Endothelial cell of umbilical vein (primary cell): ENCODE data around the gene KDM4C. TPM values are rescaled to one million over a fixed set of nuclear protein-coding genes. Genes with fewer than 3 reads are reported as not detected.
"Not testable (repeated sequence)": the region's sequence is repeated elsewhere in the genome, so short reads cannot be mapped to it uniquely, and the experiment has no call there.

ENCODE experiments used
- BruUV-seq: library from RNA; stranded (reverse); fragments of 400-500 nt; replicated peaks from 2 replicates; lab custom pipeline; 2021; lab: Mats Ljungman, UMichigan
- CTCF ChIA-PET: fragments of 300-600, 350-600 bp; sonication (Branson Sonifier 250); formaldehyde crosslinking; loops from one replicate; lab custom pipeline; 2021; ENCODE audit warnings: antibody characterized with exemption, inconsistent platforms; lab: Charles Lee
- POLR2A ChIA-PET: fragments of 300-600, 350-600 bp; sonication (Branson Sonifier 250); formaldehyde crosslinking; loops from one replicate; lab custom pipeline; 2021; ENCODE audit warnings: antibody characterized with exemption, inconsistent platforms; lab: Charles Lee
- DNase-seq: peaks from one replicate; pipeline ENCODE4 v3.0.0-alpha.2; 2011; ENCODE audit warnings: low read depth, low spot score
- FAIRE-seq: peaks from 2 replicates; lab custom pipeline; 2011; peaks lifted over from hg19 to GRCh38; lab: Jason Lieb, UNC
- H2AFZ ChIP-seq: 2 replicates; pipeline ENCODE4 v1.6.0; 2012; ENCODE audit warnings: low read depth, low read length, control low read depth, inconsistent platforms
- H3K27ac ChIP-seq: 2 replicates; pipeline ENCODE4 v1.5.1; 2011; ENCODE audit warnings: low read depth, mild to moderate bottlenecking, control low read depth, low read length, moderate library complexity; ENCODE audit not compliant: insufficient read depth
- H3K27me3 ChIP-seq, 2 experiments: 2 replicates each; pipeline versions ENCODE4 v1.6.0 to v1.6.1; 2011; ENCODE audit warnings: low read length in 2 of 2, mixed read lengths in 1 of 2; ENCODE audit not compliant: control insufficient read depth in 2 of 2, insufficient read depth in 2 of 2
- H3K36me3 ChIP-seq, 2 experiments: 2 replicates in 1 of 2; 3 replicates in 1 of 2; pipeline ENCODE4 v1.5.1; 2011; ENCODE audit warnings: low read length in 2 of 2, mild to moderate bottlenecking in 1 of 2, moderate library complexity in 1 of 2; ENCODE audit not compliant: control insufficient read depth in 2 of 2, insufficient read depth in 2 of 2; ENCODE audit errors: extremely low read depth in 1 of 2
- H3K4me1 ChIP-seq: 3 replicates; pipeline ENCODE4 v1.5.1; 2011; ENCODE audit warnings: mild to moderate bottlenecking, low read length; ENCODE audit not compliant: control insufficient read depth, insufficient read depth; ENCODE audit errors: extremely low read depth
- H3K4me2 ChIP-seq: 2 replicates; pipeline ENCODE4 v1.6.1; 2011; ENCODE audit warnings: low read length, control low read depth, mixed read lengths; ENCODE audit not compliant: insufficient read depth
- H3K4me3 ChIP-seq, 3 experiments: fragments of 200-600 bp in 1 of 3; sonication (generic), shearing (Covaris generic) in 1 of 3; replicated peaks in 1 of 3; 2 replicates each; pipeline ENCODE4 v1.5.1; 2011 to 2016; ENCODE audit warnings: control low read depth in 3 of 3, low read length in 3 of 3, mild to moderate bottlenecking in 2 of 3, inconsistent platforms in 1 of 3, low read depth in 1 of 3, moderate library complexity in 1 of 3; ENCODE audit not compliant: insufficient read depth in 1 of 3
- H3K79me2 ChIP-seq: 2 replicates; pipeline ENCODE4 v1.6.0; 2012; ENCODE audit warnings: low read length, inconsistent platforms; ENCODE audit not compliant: control insufficient read depth, insufficient read depth
- H3K9ac ChIP-seq: replicated peaks from 2 replicates; pipeline ENCODE3; 2011; ENCODE audit warnings: low read length, control low read depth; ENCODE audit not compliant: insufficient read depth; ENCODE audit errors: extremely low read depth
- H3K9me1 ChIP-seq: replicated peaks from 3 replicates; pipeline ENCODE4 v1.6.0; 2011; ENCODE audit warnings: mild to moderate bottlenecking, low read length; ENCODE audit not compliant: control insufficient read depth, insufficient read depth; ENCODE audit errors: extremely low read depth
- H3K9me3 ChIP-seq: replicated peaks from 2 replicates; pipeline ENCODE4 v1.5.1; 2012; ENCODE audit warnings: low read length, inconsistent platforms; ENCODE audit not compliant: control insufficient read depth, insufficient read depth
- H4K20me1 ChIP-seq: replicated peaks from 2 replicates; pipeline ENCODE3; 2011; ENCODE audit warnings: mild to moderate bottlenecking, low read length; ENCODE audit not compliant: control insufficient read depth, insufficient read depth; ENCODE audit errors: extremely low read depth
- EZH2 ChIP-seq: IDR thresholded peaks from 2 replicates; pipeline ENCODE4 v1.6.1; 2012; ENCODE audit warnings: borderline replicate concordance, low read depth, mild to moderate bottlenecking, moderate library complexity, low read length, inconsistent platforms; ENCODE audit not compliant: severe bottlenecking
- FOS ChIP-seq: IDR thresholded peaks from 2 replicates; pipeline ENCODE4 v1.6.1; 2011; ENCODE audit warnings: mild to moderate bottlenecking, low read length, moderate library complexity, borderline replicate concordance; ENCODE audit not compliant: insufficient read depth
- GATA2 ChIP-seq: IDR thresholded peaks from 2 replicates; pipeline ENCODE4 v1.7.0; 2011; ENCODE audit warnings: low read depth, mild to moderate bottlenecking, moderate library complexity, mixed read lengths, low read length; ENCODE audit not compliant: insufficient read length, insufficient read depth
- JUN ChIP-seq: IDR thresholded peaks from 2 replicates; pipeline ENCODE4 v1.6.1; 2011; ENCODE audit warnings: borderline replicate concordance, low read depth; ENCODE audit not compliant: insufficient read length, insufficient read depth
- MAX ChIP-seq: IDR thresholded peaks from 2 replicates; pipeline ENCODE4 v1.6.1; 2011; ENCODE audit not compliant: insufficient read depth, insufficient read length
- MYC ChIP-seq: IDR thresholded peaks from one replicate; pipeline ENCODE4 v1.6.1; 2011; ENCODE audit warnings: mild to moderate bottlenecking, low read depth, low read length
- dilution Hi-C: fragments of 300-500 bp; cut with MboI; formaldehyde crosslinking; loops from one replicate; pipeline ENCODE4 v1.15.0; 2019; ENCODE audit warnings: low sequenced_read_pairs; ENCODE audit not compliant: extremely low pct_ligation_motif_present
- intact Hi-C: fragments of 100-400 bp; cut with micrococcal nuclease; formaldehyde crosslinking; loops from one replicate; pipeline ENCODE4 v1.10.0; 2022
- polyA plus RNA-seq, 4 experiments: library from polyadenylated mRNA; depleted of rRNA in 3 of 4; stranded (reverse) in 3 of 4; unstranded in 1 of 4; fragments of >200 nt; gene quantifications; 2 replicates each; pipeline versions ENCODE4 v1.2.1 to v1.2.3, GENCODE V29; 2011 to 2012; ENCODE audit warnings: missing spikeins in 1 of 4
- total RNA-seq: library from RNA; stranded (reverse); gene quantifications from 2 replicates; pipeline ENCODE4 v1.2.3, GENCODE V29; 2021
- TF ChIP-seq, protein P1 (sequence below), 2 donors: IDR thresholded peaks; 1 replicate in 1 of 2; 2 replicates in 1 of 2; pipeline ENCODE4 v1.5.1; 2011; ENCODE audit warnings: low read length in 2 of 2, mild to moderate bottlenecking in 2 of 2, moderate library complexity in 2 of 2, control low read depth in 1 of 2, inconsistent platforms in 1 of 2, low read depth in 1 of 2; ENCODE audit not compliant: insufficient read depth in 1 of 2; ENCODE audit errors: extremely low read depth in 1 of 2

KDM4C gene
- total and polyA plus RNA-seq, 2 donors (not counting 3 experiments of a cell fraction or from before 2014, with no cell fraction given), result 5.4 to 15.0 TPM

GRCh38 chr9:6714176-6714575 is 43.6 kb upstream of the KDM4C start:
- CTCF ChIA-PET, result interaction anchor here (2.4 kb wide), 1 partner anchor 25 kb away, joined by 7 read pairs; no protein-coding TSS in a partner anchor
- H3K9ac ChIP-seq, result no peak overlapping the region
- intact Hi-C loops (no loop called here), dilution Hi-C loops (no loop called here)
- TF ChIP-seq MAX (no peak), EZH2 (no peak), FOS (no peak), GATA2 (no peak), MYC (no peak), JUN (no peak)
- TF ChIP-seq, protein P1, sequence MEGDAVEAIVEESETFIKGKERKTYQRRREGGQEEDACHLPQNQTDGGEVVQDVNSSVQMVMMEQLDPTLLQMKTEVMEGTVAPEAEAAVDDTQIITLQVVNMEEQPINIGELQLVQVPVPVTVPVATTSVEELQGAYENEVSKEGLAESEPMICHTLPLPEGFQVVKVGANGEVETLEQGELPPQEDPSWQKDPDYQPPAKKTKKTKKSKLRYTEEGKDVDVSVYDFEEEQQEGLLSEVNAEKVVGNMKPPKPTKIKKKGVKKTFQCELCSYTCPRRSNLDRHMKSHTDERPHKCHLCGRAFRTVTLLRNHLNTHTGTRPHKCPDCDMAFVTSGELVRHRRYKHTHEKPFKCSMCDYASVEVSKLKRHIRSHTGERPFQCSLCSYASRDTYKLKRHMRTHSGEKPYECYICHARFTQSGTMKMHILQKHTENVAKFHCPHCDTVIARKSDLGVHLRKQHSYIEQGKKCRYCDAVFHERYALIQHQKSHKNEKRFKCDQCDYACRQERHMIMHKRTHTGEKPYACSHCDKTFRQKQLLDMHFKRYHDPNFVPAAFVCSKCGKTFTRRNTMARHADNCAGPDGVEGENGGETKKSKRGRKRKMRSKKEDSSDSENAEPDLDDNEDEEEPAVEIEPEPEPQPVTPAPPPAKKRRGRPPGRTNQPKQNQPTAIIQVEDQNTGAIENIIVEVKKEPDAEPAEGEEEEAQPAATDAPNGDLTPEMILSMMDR (IDR thresholded peaks at IDR 0.05; ENCODE audit: extremely low read depth in 1 of 2, insufficient read depth in 1 of 2, low read depth in 1 of 2, low read length in 2 of 2), result no peak
- no peaks in the 10 kb centered on the region for H3K9me1 ChIP-seq
- H3K4me2 ChIP-seq, result no peak overlapping the region
- no peaks in the 10 kb centered on the region for H3K79me2 ChIP-seq
- no peaks in the 10 kb centered on the region for H3K36me3 ChIP-seq
- H3K27ac ChIP-seq, result no peak overlapping the region
- no peak overlapping the region for H2AFZ ChIP-seq
- POLR2A ChIA-PET, result no interaction called here
- H3K27me3 ChIP-seq, result peaks cover 0 to 3% of the 10 kb centered on the region in 2 experiments
- FAIRE-seq (no peak), DNase-seq (no peak)
- H3K4me3 ChIP-seq, result no peak overlapping the region
- H4K20me1 ChIP-seq, result no peaks in the 10 kb centered on the region
- no TSS peak for BruUV-seq
- H3K9me3 ChIP-seq, result no peaks in the 10 kb centered on the region
- no peaks in the 10 kb centered on the region for H3K4me1 ChIP-seq

DNA sequence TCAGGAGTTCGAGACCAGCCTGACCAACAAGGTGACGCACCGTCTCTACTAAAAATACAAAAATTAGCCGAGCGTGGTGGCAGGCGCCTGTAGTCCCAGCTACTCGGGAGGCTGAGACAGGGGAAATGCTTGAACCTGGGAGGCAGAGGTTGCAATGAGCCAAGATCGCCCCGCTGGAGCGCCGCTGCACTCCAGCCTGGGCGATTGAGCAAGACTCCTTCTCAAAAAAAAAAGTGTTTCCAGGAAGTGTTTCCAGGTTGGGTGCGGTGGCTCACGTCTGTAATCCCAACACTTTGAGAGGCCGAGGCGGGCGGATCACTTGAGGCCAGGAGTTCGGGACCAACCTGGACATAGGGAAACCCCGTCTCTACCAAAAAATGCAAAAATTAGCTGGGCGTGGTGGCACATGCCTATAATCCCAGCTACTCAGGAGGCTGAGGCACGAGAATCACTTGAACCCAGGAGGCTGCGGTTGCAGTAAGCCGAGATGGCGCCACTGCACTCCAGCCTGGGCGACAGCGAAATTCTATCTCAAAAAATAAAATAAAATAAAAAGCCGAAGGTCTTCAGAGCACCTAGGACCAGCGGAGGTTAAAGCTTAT is 42.5 kb upstream of the KDM4C start:
- not testable (repeated sequence) for H3K4me2 ChIP-seq, H2AFZ ChIP-seq

More for the DNA sequence above, 42.5 kb upstream of the KDM4C start:
- H3K4me3 ChIP-seq, H4K20me1 ChIP-seq, H3K27ac ChIP-seq, H3K9ac ChIP-seq, H3K9me3 ChIP-seq, dilution Hi-C loops, DNase-seq, BruUV-seq, H3K9me1 ChIP-seq, intact Hi-C loops, H3K27me3 ChIP-seq, H3K36me3 ChIP-seq, H3K4me1 ChIP-seq, FAIRE-seq, H3K79me2 ChIP-seq: not testable (repeated sequence)
- CTCF ChIA-PET, result interaction anchor here (0.7 to 2.4 kb wide), 3 partner anchors 9 to 112 kb away, joined by 3 to 7 read pairs (median 3); no protein-coding TSS in a partner anchor
- POLR2A ChIA-PET, result interaction anchor here (1.0 kb wide), 1 partner anchor 42 kb away, joined by 3 read pairs; no protein-coding TSS in a partner anchor
